Type B pancreatic cell (in vitro differentiated cells): ENCODE data around the gene NUBPL. TPM values are rescaled to one million over a fixed set of nuclear protein-coding genes. Genes with fewer than 3 reads are reported as not detected.

Experiments
- DNase-seq: peaks from one replicate; pipeline ENCODE4 v3.0.0; 2021; ENCODE audit warnings: mixed read lengths; ENCODE audit not compliant: unreplicated experiment; ENCODE audit errors: extremely low spot score
- H3K27ac Mint-ChIP-seq: 2 replicates; pipeline ENCODE4 v1.8.0; 2021; ENCODE audit warnings: mild to moderate bottlenecking, mixed read lengths
- H3K27me3 Mint-ChIP-seq: 2 replicates; pipeline ENCODE4 v1.8.0; 2021; ENCODE audit warnings: mixed read lengths
- H3K36me3 Mint-ChIP-seq: 2 replicates; pipeline ENCODE4 v1.8.0; 2021; ENCODE audit warnings: mixed read lengths
- H3K4me1 Mint-ChIP-seq: one replicate; pipeline ENCODE4 v1.8.0; 2021; ENCODE audit warnings: mixed read lengths; ENCODE audit not compliant: unreplicated experiment
- H3K4me3 Mint-ChIP-seq: 2 replicates; pipeline ENCODE4 v1.8.0; 2021; ENCODE audit warnings: mild to moderate bottlenecking, mixed read lengths
- H3K9me3 Mint-ChIP-seq: 2 replicates; pipeline ENCODE4 v1.8.0; 2021; ENCODE audit warnings: mixed read lengths
- total RNA-seq: library from RNA; stranded (reverse); gene quantifications from 2 replicates; pipeline ENCODE4 v1.2.1, GENCODE V29; 2021; ENCODE audit warnings: low replicate concordance
- TF ChIP-seq, protein P1 (sequence below): fragments of 200-600 bp; sonication (generic); conservative IDR thresholded peaks from 2 replicates; pipeline ENCODE4 v1.5.0; 2021; ENCODE audit warnings: antibody characterized with exemption, mild to moderate bottlenecking

The NUBPL gene
- total RNA-seq, 1 donor from 2014 or later: 16.5 TPM

DNA sequence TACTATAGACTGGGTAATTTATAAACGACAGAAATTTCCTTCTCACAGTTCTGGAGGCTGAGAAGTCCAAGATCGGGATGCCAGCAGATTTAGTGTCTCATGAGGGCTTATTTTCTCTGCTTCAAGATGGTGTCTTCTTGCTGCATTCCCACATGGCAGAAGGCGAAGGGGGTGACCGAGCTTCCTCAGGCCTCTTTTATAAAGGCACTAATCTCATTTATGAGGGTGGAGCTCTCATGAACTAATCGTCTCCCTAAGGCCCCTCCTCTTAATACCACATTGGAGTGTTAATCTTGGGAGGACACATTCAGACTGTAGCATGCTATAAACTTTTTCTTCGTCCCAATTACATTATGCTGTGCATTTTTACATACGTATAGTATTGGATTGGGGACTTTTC lies 315.5 kb downstream of the NUBPL start:
- DNase-seq: no peak
- no peaks in the 10 kb centered on the region for H3K9me3 Mint-ChIP-seq
- no peaks in the 10 kb centered on the region for H3K36me3 Mint-ChIP-seq
- TF ChIP-seq, protein P1, sequence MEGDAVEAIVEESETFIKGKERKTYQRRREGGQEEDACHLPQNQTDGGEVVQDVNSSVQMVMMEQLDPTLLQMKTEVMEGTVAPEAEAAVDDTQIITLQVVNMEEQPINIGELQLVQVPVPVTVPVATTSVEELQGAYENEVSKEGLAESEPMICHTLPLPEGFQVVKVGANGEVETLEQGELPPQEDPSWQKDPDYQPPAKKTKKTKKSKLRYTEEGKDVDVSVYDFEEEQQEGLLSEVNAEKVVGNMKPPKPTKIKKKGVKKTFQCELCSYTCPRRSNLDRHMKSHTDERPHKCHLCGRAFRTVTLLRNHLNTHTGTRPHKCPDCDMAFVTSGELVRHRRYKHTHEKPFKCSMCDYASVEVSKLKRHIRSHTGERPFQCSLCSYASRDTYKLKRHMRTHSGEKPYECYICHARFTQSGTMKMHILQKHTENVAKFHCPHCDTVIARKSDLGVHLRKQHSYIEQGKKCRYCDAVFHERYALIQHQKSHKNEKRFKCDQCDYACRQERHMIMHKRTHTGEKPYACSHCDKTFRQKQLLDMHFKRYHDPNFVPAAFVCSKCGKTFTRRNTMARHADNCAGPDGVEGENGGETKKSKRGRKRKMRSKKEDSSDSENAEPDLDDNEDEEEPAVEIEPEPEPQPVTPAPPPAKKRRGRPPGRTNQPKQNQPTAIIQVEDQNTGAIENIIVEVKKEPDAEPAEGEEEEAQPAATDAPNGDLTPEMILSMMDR: no peak
- H3K27me3 Mint-ChIP-seq: no peaks in the 10 kb centered on the region
- H3K4me3 Mint-ChIP-seq: no peak overlapping the region
- H3K4me1 Mint-ChIP-seq: peaks cover 16% of the 10 kb centered on the region
- H3K27ac Mint-ChIP-seq: no peak overlapping the region

DNA sequence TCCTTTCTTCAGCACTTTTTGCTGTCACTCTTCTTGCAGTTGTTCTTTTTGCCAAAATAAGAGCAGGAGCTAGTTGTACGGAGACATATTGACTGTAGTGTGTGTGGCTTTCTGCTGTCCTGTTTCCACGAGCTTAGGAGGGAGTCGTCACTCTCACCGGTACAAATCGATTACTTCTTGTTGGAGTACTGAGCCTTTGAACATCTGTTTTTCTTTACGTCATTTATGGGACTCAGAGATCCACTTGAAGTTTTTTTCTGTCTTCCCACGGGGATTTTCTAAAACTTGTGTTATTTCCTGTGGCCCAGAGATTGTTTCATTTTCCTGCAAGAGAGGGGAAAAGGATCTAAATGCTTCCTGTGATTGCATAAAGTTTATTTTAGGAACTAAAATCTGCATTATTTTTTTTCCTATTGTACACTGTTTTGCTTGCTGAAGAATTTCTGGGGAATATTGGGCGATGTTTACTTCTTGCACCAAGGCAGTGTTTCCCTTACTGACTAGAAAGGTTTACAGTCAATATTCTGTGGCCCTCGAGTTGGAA lies 316.1 kb downstream of the NUBPL start:
- H3K27me3 Mint-ChIP-seq: no peaks in the 10 kb centered on the region
- TF ChIP-seq, protein P1: no peak
- peaks cover 16% of the 10 kb centered on the region for H3K4me1 Mint-ChIP-seq
- H3K36me3 Mint-ChIP-seq: no peaks in the 10 kb centered on the region
- DNase-seq: no peak
- H3K27ac Mint-ChIP-seq: no peak overlapping the region
- no peak overlapping the region for H3K4me3 Mint-ChIP-seq
- no peaks in the 10 kb centered on the region for H3K9me3 Mint-ChIP-seq

DNA sequence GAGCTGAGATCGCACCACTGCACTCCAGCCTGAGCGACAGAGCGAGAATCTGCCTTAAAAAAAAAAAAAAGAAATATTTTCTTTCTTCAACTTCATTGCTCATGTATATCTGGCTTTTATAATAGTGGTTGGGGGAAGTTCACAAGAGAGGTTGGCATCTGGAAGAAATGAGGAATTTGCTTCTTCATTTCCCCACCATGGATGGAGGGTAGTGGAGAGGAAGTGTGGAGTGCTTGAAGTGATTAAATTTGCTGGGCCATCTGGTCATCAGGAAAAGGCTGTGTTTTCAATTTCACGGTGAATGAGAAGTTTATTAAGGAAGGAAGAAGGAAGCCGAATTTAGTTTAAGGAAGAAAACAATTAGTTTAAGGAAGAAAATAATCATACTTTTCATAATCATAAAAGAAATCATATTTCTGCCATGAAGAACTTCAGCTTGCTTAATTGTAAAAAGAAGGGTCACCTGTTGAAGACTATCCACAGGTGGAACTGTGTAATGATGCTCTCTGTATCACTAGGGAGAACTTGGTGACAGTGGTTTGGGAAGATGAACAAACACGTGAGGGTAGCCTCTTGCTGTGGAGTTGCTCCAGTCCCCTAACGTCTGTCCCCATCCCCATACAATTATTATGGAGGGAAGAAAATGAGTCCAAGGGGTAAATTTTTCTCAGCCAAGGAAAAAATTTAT lies 318.6 kb downstream of the NUBPL start:
- TF ChIP-seq, protein P1: no peak
- no peak for DNase-seq
- no peak overlapping the region for H3K27ac Mint-ChIP-seq

DNA sequence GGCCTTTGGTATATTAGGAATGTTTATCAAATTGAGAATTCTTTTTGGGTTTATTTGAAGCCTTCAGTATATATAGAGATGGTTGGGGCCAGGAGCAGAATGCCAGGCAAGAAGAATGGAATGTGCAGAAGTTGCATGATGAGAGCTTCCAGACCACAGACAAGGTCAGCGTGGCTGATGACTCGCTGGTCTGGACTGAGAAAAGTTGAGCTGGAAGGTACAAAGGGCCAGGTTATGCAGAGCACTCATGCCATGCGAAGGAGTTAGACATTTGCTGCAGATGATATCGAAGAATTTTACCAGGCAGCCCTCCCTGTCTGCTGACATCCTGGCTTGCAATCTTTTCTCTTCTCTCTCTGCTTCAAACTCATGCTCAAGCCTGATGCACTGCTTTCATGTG lies 319.7 kb downstream of the NUBPL start:
- no peak overlapping the region for H3K27ac Mint-ChIP-seq
- TF ChIP-seq, protein P1: no peak
- no peaks in the 10 kb centered on the region for H3K36me3 Mint-ChIP-seq
- no peak overlapping the region for H3K4me3 Mint-ChIP-seq
- no peaks in the 10 kb centered on the region for H3K9me3 Mint-ChIP-seq
- no peak for DNase-seq
- H3K4me1 Mint-ChIP-seq: peaks cover 16% of the 10 kb centered on the region
- H3K27me3 Mint-ChIP-seq: no peaks in the 10 kb centered on the region

More for the DNA sequence above, 318.6 kb downstream of the NUBPL start:
- Mint-ChIP-seq H3K9me3 (no peaks in the 10 kb centered on the region), H3K27me3 (no peaks in the 10 kb centered on the region), H3K36me3 (no peaks in the 10 kb centered on the region), H3K4me1 (peaks cover 16% of the 10 kb centered on the region), H3K4me3 (no peak overlapping the region)

DNA sequence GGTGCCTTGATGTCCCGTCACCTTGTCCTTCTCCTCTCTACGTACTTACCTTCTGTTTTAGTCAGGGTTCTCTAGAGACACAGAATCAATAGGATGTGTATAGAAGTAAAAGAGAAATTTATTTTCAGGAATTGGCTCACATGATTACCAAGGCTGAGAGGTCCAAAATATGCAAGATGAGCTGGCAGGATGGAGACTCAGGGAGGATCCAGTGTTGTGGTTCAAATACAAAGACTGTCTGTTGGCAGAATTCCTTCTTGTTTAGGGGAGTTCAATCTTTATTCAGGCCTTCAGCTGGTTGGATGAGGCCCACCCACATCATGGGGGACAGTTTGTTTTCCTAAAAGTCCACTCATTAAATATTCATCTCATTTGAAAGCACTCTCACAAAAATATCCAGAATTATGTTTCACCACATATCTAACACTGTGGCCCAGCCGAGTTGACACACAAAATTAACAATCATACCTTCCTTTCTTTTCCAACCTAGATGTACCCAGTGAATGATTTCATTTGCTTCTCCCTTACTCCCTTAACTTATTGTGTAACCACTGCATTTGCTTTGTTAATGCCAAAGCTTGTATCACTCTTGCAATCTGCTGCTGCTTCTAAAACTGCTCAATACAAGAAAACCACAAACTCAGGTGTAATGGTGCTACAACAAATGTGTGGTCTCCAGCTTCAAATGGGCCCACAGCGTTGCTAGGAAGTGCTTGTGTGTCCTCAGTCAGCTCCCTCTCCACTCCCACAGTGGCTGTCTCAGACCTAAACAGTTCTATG lies 320.5 kb downstream of the NUBPL start:
- no peaks in the 10 kb centered on the region for H3K9me3 Mint-ChIP-seq
- H3K27me3 Mint-ChIP-seq: no peaks in the 10 kb centered on the region
- no peak overlapping the region for H3K4me3 Mint-ChIP-seq
- no peak for DNase-seq
- H3K36me3 Mint-ChIP-seq: no peaks in the 10 kb centered on the region
- H3K4me1 Mint-ChIP-seq: peaks cover 16% of the 10 kb centered on the region
- no peak overlapping the region for H3K27ac Mint-ChIP-seq
- TF ChIP-seq, protein P1: no peak
